HL-60 (cell line): ENCODE measurements around the gene EXOC6B.

Experiments
- DNase-seq, 2 experiments: peaks; one replicate each; pipeline ENCODE4 v3.0.0-alpha.2; 2010 to 2020; ENCODE audit warnings: low read depth in 1 of 2, low spot score in 1 of 2
- H3K27ac ChIP-seq: fragments of 250-450 bp; sonication (Bioruptor Pico); replicated peaks from 2 replicates; pipeline ENCODE4 v1.5.1; 2020; ENCODE audit warnings: mild to moderate bottlenecking, moderate library complexity
- H3K27me3 ChIP-seq: fragments of 250-450 bp; sonication (Bioruptor Pico); 2 replicates; pipeline ENCODE4 v1.5.1; 2021; ENCODE audit warnings: mild to moderate bottlenecking, moderate library complexity; ENCODE audit not compliant: insufficient read depth, poor library complexity, severe bottlenecking
- H3K4me3 ChIP-seq: replicated peaks from 2 replicates; pipeline ENCODE4 v1.5.1; 2011; ENCODE audit warnings: mild to moderate bottlenecking, control low read depth, low read length; ENCODE audit not compliant: insufficient read depth
- GABPA ChIP-seq: IDR thresholded peaks from 2 replicates; pipeline ENCODE4 v1.6.1; 2012; ENCODE audit warnings: low read depth
- POLR2AphosphoS5 ChIP-seq: IDR thresholded peaks from 2 replicates; pipeline ENCODE4 v1.6.1; 2012; ENCODE audit warnings: low read depth
- SPI1 ChIP-seq: IDR thresholded peaks from 2 replicates; pipeline ENCODE4 v1.6.1; 2012; ENCODE audit warnings: low read depth, mild to moderate bottlenecking, borderline replicate concordance
- TF ChIP-seq, protein P1 (sequence below): IDR thresholded peaks from 2 replicates; pipeline ENCODE4 v1.6.1; 2012; ENCODE audit warnings: low read depth; ENCODE audit not compliant: insufficient replicate concordance
- TF ChIP-seq, protein P2 (sequence below): IDR thresholded peaks from one replicate; pipeline ENCODE4 v1.5.1; 2011; ENCODE audit warnings: low read length, control low read depth, inconsistent platforms; ENCODE audit not compliant: insufficient read depth

Gene EXOC6B

DNA sequence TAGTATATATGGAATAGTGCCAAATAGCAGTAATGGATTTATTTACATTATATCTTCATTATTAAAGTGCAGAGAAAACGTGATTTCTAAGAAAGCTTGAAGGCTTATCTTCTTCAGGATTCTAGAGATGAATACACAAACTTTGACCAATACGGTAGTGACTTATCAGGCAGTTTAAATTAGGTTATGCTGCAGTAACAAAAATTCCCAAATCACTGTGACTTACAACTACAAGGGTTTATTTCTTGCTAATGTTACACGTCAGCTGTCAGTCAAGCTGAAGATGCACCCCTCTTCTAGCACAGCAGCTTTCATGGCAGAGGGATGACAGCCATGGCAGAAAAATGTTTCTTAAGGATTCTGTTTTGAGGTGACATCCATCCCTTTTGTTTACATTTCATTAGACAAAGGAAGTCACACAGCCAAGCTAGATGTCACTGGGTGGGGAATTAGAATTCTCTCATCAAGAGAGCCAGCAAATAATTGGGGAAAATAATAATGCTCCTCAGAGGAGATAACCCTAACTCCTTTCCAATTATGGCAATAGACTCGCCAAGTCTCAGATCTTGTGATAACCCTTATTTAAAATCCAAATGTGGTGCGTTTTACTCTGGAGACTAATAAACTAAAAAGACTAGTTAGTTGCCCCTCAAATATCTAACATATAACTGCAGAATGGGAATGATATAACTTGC, 409.9 kb downstream of the EXOC6B start:
- no peaks in the 10 kb centered on the region for H3K27me3 ChIP-seq
- DNase-seq: no peak
- TF ChIP-seq, protein P1, sequence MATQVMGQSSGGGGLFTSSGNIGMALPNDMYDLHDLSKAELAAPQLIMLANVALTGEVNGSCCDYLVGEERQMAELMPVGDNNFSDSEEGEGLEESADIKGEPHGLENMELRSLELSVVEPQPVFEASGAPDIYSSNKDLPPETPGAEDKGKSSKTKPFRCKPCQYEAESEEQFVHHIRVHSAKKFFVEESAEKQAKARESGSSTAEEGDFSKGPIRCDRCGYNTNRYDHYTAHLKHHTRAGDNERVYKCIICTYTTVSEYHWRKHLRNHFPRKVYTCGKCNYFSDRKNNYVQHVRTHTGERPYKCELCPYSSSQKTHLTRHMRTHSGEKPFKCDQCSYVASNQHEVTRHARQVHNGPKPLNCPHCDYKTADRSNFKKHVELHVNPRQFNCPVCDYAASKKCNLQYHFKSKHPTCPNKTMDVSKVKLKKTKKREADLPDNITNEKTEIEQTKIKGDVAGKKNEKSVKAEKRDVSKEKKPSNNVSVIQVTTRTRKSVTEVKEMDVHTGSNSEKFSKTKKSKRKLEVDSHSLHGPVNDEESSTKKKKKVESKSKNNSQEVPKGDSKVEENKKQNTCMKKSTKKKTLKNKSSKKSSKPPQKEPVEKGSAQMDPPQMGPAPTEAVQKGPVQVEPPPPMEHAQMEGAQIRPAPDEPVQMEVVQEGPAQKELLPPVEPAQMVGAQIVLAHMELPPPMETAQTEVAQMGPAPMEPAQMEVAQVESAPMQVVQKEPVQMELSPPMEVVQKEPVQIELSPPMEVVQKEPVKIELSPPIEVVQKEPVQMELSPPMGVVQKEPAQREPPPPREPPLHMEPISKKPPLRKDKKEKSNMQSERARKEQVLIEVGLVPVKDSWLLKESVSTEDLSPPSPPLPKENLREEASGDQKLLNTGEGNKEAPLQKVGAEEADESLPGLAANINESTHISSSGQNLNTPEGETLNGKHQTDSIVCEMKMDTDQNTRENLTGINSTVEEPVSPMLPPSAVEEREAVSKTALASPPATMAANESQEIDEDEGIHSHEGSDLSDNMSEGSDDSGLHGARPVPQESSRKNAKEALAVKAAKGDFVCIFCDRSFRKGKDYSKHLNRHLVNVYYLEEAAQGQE: no peak
- TF ChIP-seq GABPA (no peak), SPI1 (no peak), POLR2AphosphoS5 (no peak)
- TF ChIP-seq, protein P2, sequence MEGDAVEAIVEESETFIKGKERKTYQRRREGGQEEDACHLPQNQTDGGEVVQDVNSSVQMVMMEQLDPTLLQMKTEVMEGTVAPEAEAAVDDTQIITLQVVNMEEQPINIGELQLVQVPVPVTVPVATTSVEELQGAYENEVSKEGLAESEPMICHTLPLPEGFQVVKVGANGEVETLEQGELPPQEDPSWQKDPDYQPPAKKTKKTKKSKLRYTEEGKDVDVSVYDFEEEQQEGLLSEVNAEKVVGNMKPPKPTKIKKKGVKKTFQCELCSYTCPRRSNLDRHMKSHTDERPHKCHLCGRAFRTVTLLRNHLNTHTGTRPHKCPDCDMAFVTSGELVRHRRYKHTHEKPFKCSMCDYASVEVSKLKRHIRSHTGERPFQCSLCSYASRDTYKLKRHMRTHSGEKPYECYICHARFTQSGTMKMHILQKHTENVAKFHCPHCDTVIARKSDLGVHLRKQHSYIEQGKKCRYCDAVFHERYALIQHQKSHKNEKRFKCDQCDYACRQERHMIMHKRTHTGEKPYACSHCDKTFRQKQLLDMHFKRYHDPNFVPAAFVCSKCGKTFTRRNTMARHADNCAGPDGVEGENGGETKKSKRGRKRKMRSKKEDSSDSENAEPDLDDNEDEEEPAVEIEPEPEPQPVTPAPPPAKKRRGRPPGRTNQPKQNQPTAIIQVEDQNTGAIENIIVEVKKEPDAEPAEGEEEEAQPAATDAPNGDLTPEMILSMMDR: no peak
- no peak overlapping the region for H3K4me3 ChIP-seq
- no peak overlapping the region for H3K27ac ChIP-seq

DNA sequence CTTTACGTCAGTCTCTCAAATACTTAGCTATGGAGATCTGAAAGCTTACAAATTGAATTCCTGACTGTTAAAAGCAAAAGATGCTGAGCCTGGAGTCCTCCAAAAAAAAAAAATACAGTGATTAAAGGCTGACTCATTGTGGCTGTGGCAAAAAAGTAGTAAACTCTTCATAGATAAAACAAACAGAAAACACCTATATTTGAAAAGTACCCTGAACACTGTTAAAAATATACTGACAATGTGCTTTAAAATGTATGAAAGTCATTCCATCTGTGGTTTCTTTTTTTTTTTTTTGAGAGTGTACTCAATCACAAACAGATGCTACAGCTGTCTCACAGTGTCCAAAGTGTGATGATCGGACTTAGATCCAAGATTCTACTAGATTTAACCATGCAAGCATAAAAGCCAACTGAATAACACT, 410.6 kb downstream of the EXOC6B start:
- H3K27me3 ChIP-seq: no peaks in the 10 kb centered on the region
- DNase-seq: no peak
- TF ChIP-seq GABPA (no peak), SPI1 (no peak)
- TF ChIP-seq, protein P2: no peak
- TF ChIP-seq, protein P1: no peak

DNA sequence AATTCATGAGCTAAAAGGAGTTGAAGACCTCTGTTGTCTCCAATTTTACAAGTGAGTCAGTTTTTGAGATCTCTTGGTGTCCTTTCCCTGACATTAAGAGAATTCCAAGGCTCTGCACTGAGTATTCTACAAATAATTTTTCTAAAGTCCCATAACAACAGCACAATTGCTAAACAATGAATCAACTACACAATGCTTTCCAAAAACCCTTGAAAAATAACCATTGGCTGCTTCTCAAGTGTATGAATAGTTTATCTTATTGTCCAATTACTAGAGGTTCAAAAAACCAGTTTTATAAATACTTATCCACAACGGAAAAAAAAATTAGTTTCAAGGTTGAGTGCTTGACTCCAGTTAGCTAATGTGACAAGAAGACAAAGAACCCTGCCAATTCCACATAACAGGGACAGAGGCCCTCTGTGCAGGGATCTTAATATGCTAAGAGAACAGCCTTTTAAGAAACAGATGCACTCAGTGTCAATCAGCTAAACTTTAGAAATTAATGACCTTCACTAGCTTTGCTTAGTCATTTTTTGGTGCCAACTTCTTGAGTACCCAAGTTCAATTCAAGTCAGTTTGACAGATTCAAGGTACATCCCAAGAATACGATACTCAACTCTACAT, 411.6 kb downstream of the EXOC6B start:
- Histone ChIP-seq H3K27ac (no peak overlapping the region), H3K27me3 (no peaks in the 10 kb centered on the region), H3K4me3 (no peak overlapping the region)
- DNase-seq: no peak
- TF ChIP-seq POLR2AphosphoS5 (no peak), SPI1 (no peak)

More for the DNA sequence above, 410.6 kb downstream of the EXOC6B start:
- no peak overlapping the region for H3K27ac ChIP-seq
- no peak overlapping the region for H3K4me3 ChIP-seq

DNA sequence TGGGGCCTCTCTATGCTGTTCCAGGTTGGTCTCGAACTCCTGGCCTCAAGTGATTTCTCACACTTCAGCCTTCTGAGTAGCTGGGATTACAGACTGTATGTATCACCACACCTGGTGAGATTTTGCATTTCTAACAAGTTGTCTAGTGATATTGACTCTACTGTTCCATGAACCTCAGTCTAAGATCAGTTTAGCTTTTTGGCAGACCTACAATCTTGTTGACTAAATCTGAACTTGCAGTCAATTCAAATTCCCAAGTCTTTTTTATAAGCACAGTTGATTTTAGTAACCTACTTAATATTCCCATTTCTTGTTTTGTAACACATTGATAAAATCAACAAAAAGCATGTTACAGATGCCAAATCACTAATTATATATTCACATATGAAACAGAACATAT, 412.1 kb downstream of the EXOC6B start:
- TF ChIP-seq GABPA (no peak), SPI1 (no peak), POLR2AphosphoS5 (no peak)
- TF ChIP-seq, protein P1: no peak
- TF ChIP-seq, protein P2: no peak
- DNase-seq: no peak
- Histone ChIP-seq H3K27ac (no peak overlapping the region), H3K4me3 (no peak overlapping the region), H3K27me3 (no peaks in the 10 kb centered on the region)
